ENCODE results near the gene TNIP2.

The TNIP2 gene

GRCh38 chr4:2755821-2756690, at the start of gene TNIP2:
TSS of gene TNIP2 (minus strand) at chr4:2756336. CDS start at chr4:2756289, 47 bp downstream.
- ATAC-seq (peak; percentile 82), DNase-seq (peak; percentile 82)
- Mint-ChIP-seq H3K36me3 (ENCODE audit: low read depth) (peaks cover 4% of the 10 kb centered on the region), H3K27me3 (no peaks in the 10 kb centered on the region), H3K9me3 (no peaks in the 10 kb centered on the region), H3K4me3 (peak within 1 kb of the TSS; percentile 93), H3K4me1 (peaks cover 23% of the 10 kb centered on the region), H3K27ac (peak within 1 kb of the TSS; percentile 90)

DNA sequence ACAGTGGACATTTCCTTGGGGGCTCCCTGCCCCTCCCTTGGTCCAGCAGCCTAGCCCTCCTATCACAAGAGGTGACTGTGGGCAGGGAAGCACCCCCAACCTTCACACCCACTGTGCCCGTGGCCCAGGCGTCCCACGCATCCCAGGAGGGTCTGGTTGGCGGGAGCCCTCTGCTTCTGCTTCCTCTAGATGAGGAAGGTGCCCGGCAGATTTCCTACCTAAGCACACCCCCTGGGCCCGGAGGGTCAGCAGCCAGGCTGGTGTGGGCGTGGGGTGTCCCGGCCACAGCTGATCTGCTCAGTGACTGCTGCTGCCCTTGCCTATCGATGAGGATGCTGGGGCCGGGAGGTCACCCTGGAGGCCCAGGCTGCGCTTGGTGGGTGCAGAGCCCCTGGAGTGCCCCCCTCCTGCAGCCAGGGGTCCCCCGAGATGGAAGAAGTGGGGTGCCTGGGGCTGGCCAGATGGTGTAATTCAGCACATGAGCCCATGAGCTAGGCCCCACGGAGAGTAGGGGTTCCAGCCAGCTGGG, 48.9 kb upstream of the TNIP2 start:
- DNase-seq (no peak), ATAC-seq (no peak)
- Mint-ChIP-seq H3K27ac (no peak overlapping the region), H3K4me1 (peaks cover 34% of the 10 kb centered on the region), H3K9me3 (no peaks in the 10 kb centered on the region), H3K36me3 (ENCODE audit: low read depth) (no peaks in the 10 kb centered on the region), H3K27me3 (no peaks in the 10 kb centered on the region), H3K4me3 (no peak overlapping the region)

GRCh38 chr4:2804449-2804972, 48.4 kb upstream of the TNIP2 start:
- Mint-ChIP-seq H3K4me3 (no peak overlapping the region), H3K27me3 (no peaks in the 10 kb centered on the region), H3K27ac (no peak overlapping the region), H3K36me3 (ENCODE audit: low read depth) (no peaks in the 10 kb centered on the region), H3K4me1 (peaks cover 37% of the 10 kb centered on the region), H3K9me3 (no peaks in the 10 kb centered on the region)
- ATAC-seq (no peak), DNase-seq (no peak)

- DNase-seq (no peak), ATAC-seq (no peak)
- Mint-ChIP-seq H3K4me3 (no peak overlapping the region), H3K36me3 (ENCODE audit: low read depth) (no peaks in the 10 kb centered on the region), H3K27ac (no peak overlapping the region), H3K9me3 (no peaks in the 10 kb centered on the region), H3K27me3 (no peaks in the 10 kb centered on the region), H3K4me1 (peaks cover 40% of the 10 kb centered on the region)
Measured at GRCh38 chr4:2803624-2804448, 47.7 kb upstream of the TNIP2 start.

GRCh38 chr4:2802618-2803531, 46.7 kb upstream of the TNIP2 start:
- Mint-ChIP-seq H3K9me3 (no peaks in the 10 kb centered on the region), H3K4me3 (no peak overlapping the region), H3K27me3 (no peaks in the 10 kb centered on the region), H3K4me1 (peaks cover 50% of the 10 kb centered on the region), H3K27ac (no peak overlapping the region), H3K36me3 (ENCODE audit: low read depth) (no peaks in the 10 kb centered on the region)
- ATAC-seq (no peak), DNase-seq (no peak)

GRCh38 chr4:2800691-2801596, 44.8 kb upstream of the TNIP2 start:
- peak; percentile 59 for ATAC-seq
- DNase-seq = no peak
- peaks cover 57% of the 10 kb centered on the region for H3K4me1 Mint-ChIP-seq
- peak overlapping the region; percentile 59 for H3K27ac Mint-ChIP-seq
- peak overlapping the region; percentile 62 for H3K4me3 Mint-ChIP-seq
- H3K27me3 Mint-ChIP-seq = no peaks in the 10 kb centered on the region
- H3K36me3 Mint-ChIP-seq (ENCODE audit: low read depth) = no peaks in the 10 kb centered on the region
- no peaks in the 10 kb centered on the region for H3K9me3 Mint-ChIP-seq

GRCh38 chr4:2799971-2800690, 44.0 kb upstream of the TNIP2 start:
- Mint-ChIP-seq H3K36me3 (ENCODE audit: low read depth) (no peaks in the 10 kb centered on the region), H3K9me3 (no peaks in the 10 kb centered on the region), H3K27ac (peak overlapping the region; percentile 14), H3K4me1 (peaks cover 57% of the 10 kb centered on the region), H3K4me3 (peak overlapping the region; percentile 63), H3K27me3 (no peaks in the 10 kb centered on the region)
- DNase-seq (no peak), ATAC-seq (no peak)

DNA sequence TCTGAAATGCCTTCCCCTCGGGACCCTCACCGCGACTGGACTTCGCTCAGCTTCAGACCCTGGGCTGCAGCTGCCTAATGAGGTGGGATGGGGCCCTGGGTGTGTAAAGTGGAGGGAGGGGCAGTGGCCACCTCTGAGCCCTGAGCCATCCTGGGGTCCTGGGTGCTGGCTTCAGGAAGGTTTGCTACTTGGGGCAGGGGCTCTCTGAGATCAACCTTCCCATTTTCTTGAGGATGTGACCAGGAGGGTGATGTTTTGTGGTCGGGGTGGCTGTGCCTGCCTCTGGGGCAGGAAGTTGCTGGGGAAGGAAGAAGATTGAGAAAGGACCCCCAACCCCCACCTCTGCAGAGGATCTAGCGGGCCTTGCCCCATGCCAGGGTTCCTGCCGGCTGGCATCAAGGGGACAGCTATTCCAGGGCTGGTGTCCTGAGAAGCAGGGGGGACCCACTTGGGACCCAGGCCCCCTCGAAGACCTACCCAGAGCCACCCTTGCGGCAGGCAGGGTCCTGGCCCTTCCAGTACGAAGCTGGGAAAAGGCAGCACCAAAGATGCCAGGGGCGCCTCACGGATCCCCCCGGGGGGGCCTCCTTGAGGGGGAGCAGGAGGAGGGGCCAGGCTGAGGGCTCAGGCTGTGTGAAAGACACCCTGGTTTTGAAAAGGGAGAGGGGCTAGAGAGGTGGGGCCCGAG, 43.2 kb upstream of the TNIP2 start:
- no peaks in the 10 kb centered on the region for H3K36me3 Mint-ChIP-seq (ENCODE audit: low read depth)
- peaks cover 60% of the 10 kb centered on the region for H3K4me1 Mint-ChIP-seq
- H3K27ac Mint-ChIP-seq = peak overlapping the region; percentile 82
- ATAC-seq (no peak), DNase-seq (no peak)
- H3K27me3 Mint-ChIP-seq = no peaks in the 10 kb centered on the region
- no peaks in the 10 kb centered on the region for H3K9me3 Mint-ChIP-seq
- H3K4me3 Mint-ChIP-seq = peak overlapping the region; percentile 75

DNA sequence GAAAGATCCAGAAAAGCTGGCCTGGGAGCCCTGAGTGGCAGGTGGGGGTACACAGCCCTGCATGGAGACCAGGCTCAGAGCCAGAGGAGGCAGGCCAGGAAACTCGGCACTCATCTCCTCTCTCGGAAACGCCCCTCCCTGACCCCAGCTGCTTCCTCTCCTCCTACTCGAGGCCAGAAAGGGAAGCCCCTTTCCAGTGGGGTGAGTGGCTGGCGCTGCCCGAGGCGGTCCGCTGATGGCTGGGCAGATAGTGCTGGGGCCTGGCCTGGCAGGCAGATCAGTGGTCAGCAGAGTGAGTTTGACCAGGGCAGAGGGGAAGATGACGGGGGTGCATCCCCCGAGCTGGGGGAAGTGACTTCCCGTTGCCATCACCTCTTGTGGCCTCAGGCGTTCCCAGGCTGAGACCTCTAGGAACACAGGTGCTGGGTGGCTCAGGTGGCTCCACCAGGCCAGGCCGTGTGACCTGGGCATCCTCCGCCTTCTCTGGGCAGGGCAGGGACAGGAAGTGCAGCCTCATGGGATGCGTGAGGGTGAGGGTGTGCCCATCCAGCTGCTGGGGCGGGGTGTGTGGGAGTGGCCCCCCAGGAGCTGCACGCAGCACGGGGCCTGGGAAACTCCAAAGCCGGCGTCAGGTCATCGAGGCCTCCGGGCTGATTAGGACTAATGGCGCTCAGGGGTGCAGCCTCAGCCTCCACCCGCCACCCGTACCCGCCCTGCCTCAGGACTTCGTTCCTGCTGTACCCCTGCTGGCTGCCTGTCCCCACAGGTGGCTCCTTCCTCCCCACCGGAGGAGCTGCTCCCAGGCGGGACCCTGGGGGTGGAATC, 42.5 kb upstream of the TNIP2 start:
- Mint-ChIP-seq H3K9me3 (no peaks in the 10 kb centered on the region), H3K4me3 (peak overlapping the region; percentile 75), H3K4me1 (peaks cover 67% of the 10 kb centered on the region), H3K27ac (peak overlapping the region; percentile 84), H3K36me3 (ENCODE audit: low read depth) (no peaks in the 10 kb centered on the region), H3K27me3 (no peaks in the 10 kb centered on the region)
- peak; percentile 74 for DNase-seq
- ATAC-seq = peak; percentile 64

DNA sequence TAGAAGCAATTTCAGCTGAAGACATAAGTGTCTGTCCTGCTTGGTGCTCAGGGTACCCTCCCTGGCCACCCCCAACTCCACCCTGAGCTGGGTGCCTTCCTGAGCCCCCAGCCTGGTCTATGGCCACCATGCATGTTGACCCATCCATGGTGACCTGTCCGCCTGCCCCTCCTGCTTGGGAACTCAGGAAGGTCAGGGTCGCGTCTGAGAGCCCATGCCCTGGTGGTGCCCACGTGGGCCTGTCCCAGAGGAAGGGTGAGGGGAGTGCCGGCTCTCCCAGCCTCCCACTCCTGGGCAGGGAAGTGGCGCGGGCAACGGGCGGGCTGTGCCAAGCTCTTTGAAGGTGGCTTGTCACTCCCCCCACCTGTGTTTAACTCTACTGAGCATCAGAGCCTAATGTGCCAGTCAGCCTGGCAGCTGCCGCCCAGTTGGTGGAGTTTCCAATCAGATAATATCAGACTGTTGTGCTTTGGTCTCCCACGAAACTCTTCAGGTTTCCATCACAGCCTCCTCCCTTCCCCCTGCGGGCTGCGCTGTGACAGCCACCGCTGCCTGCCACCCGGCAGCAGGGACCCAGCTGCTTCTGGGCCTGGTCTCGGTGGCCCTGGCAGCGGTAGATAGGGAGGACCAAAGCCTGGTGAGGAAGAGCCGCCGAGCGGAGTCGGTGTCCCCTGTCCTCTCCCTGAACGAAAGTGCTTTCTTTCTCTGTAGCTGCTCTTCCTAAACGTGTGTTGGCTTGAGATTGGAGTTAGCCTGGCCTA, 41.6 kb upstream of the TNIP2 start:
- peak overlapping the region; percentile 75 for H3K4me3 Mint-ChIP-seq
- peak overlapping the region; percentile 84 for H3K27ac Mint-ChIP-seq
- H3K36me3 Mint-ChIP-seq (ENCODE audit: low read depth) = no peaks in the 10 kb centered on the region
- ATAC-seq = peak; percentile 60
- no peak for DNase-seq
- peaks cover 67% of the 10 kb centered on the region for H3K4me1 Mint-ChIP-seq
- no peaks in the 10 kb centered on the region for H3K9me3 Mint-ChIP-seq
- H3K27me3 Mint-ChIP-seq = no peaks in the 10 kb centered on the region
